GM21717 (cell line): ENCODE measurements around the gene NFKBIA.
"Not testable (repeated sequence)": the region's sequence is repeated elsewhere in the genome, so short reads cannot be mapped to it uniquely, and the experiment has no call there.

Experiments used
- ATAC-seq: cut with Tn5 transposase; IDR thresholded peaks from one replicate; pipeline ENCODE4 v1.9.1; 2021; ENCODE audit warnings: mild to moderate bottlenecking, moderate library complexity; ENCODE audit not compliant: unreplicated experiment

The NFKBIA gene

GRCh38 chr14:35392103-35392502 lies 12.4 kb downstream of the NFKBIA start:
- no peak for ATAC-seq

- ATAC-seq: no peak
Measured at GRCh38 chr14:35391388-35391710, 13.2 kb downstream of the NFKBIA start.

GRCh38 chr14:35390577-35391387 lies 13.8 kb downstream of the NFKBIA start:
- ATAC-seq: peak; percentile 49

GRCh38 chr14:35389315-35389667 lies 15.3 kb downstream of the NFKBIA start:
- no peak for ATAC-seq

DNA sequence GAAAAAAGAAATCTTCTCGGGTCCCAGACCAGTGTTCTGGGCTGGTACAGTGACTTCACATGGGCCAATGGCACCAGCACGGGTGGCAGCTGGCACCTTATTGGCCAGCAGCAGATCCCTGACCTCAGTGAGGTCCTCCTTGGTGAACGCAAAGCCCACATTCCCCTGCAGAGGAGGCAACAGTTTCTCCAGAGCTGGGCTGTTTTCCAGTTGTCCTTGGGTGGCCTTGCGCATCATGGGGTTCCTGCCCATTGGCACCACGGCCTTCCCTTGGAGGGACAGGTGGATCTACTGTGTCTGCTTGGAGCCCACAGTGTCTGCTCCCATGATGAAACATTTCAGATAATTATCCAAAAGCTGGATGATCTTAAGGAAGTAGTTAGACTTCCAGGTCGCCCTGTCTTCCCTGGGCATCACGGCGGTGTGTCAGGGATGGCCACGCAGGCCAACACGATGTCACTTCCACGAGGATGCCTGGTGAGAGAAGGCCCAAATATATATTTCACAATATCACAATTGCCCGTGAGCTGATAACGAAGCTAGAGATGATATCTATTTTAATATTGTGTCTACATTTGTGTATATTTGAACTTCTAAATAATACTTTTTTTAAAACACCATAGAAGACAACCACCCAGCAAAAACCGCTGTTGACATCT lies 15.8 kb downstream of the NFKBIA start:
- ATAC-seq: no peak

- ATAC-seq: no peak
Measured at GRCh38 chr14:35387713-35388579, 16.6 kb downstream of the NFKBIA start.

DNA sequence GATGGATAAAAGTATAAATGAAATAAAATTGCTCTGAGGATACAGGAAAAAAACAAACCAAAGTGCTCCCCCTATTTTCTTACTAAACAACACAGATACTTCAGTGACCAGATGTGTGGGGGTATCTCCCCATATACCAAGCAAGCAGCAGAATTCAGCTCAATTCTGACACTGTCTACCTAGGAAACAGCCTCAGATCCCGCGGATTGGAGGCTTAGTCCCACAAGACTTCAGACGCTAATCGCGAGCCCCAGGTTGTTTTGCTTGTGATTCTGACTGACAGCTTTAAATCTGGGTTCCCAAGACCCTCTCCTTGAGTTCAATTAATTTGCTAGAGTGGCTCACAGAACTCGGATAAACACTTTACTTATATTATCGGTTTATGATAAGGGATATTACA lies 17.3 kb downstream of the NFKBIA start:
- no peak for ATAC-seq

- no peak for ATAC-seq
Measured at GRCh38 chr14:35386673-35387125, 17.9 kb downstream of the NFKBIA start.

- no peak for ATAC-seq
Measured at GRCh38 chr14:35385042-35385839, 19.3 kb downstream of the NFKBIA start.

DNA sequence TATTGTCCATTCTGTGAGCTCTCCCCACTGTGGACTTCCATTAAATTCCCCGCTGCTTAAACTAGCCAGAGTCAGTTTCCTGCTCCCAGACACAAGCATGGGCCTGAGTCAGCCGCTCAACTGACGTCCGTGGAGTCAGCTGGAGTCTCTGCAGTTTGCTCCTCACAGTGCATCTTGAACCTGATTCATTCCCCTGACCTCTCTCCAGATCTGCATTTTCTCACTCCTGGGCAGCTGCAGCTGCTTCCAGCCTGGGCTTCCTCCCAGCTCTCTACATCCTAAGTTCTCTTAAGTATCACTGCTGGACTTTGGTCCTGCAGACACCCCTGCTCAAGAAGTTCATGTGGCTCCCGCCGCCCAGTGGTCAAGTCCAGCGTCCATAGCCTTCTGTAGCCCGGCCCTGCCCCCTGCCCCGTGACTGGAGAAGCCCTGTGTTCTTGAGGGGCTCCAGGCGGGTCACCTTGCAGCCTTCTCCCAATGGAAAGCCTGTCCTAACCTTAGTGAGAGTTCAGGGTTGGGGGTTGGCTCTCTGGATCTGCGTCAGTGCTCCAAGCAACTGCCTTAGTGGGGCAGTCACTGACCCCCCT lies 20.0 kb downstream of the NFKBIA start:
- ATAC-seq: no peak

- ATAC-seq: no peak
Measured at GRCh38 chr14:35383569-35384454, 20.7 kb downstream of the NFKBIA start.

DNA sequence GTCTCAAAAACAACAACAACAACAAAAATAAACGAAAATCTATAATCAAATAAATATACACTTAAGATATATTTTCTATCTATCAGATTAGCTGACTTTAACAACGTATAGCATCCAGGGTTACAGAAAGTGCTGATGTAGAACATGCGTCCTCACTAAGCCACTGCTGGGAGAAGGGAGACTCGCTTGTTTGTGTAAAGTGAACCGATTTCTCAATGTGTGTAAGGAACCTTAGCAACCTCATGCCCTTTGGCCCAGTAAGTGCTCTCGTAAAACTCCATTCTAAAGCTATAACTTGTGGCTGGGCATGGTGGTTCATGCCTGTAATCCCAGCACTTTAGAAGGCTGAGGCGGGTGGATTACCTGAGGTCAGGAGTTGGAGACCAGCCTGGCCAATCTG lies 23.8 kb downstream of the NFKBIA start:
- ATAC-seq: no peak

- not testable (repeated sequence) for ATAC-seq
Measured at GRCh38 chr14:35379234-35379933, 25.2 kb downstream of the NFKBIA start.

GRCh38 chr14:35378425-35379233 lies 25.9 kb downstream of the NFKBIA start:
- no peak for ATAC-seq

DNA sequence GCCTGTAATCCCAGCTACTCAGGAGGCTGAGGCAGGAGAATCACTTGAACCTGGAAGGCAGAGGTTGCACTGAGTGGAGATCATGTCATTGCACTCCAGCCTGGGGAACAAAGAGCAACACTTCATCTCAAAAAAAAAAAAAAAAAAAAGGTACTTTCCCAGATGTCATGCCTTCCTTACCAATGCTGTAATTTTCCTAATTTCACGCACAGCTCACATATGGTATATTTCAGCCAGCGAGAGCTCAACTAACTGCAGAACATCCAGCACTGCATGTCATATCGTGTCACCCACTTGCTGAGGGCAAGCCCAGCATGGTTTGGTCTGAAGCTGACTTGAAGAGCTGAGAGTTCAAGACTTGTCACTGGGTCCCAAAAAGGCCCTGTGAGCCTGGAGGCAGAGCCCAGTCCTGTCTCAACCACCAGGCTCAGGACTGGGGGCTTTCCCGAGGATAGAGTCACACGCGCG lies 29.0 kb downstream of the NFKBIA start:
- no peak for ATAC-seq

- no peak for ATAC-seq
Measured at GRCh38 chr14:35374263-35374712, 30.3 kb downstream of the NFKBIA start.

GRCh38 chr14:35373208-35373607 lies 31.3 kb downstream of the NFKBIA start:
- not testable (repeated sequence) for ATAC-seq

GRCh38 chr14:35370969-35371368 lies 33.6 kb downstream of the NFKBIA start:
- ATAC-seq: no peak
